H1 (cell line): ENCODE measurements around the gene GTF2E1.

Experiments used
- BCL11A ChIP-seq, 2 experiments: IDR thresholded peaks; one replicate each; pipeline ENCODE4 v1.6.1; 2011; ENCODE audit warnings: low read depth in 2 of 2, low read length in 2 of 2, mild to moderate bottlenecking in 2 of 2
- CHD1 ChIP-seq: IDR thresholded peaks from 2 replicates; pipeline ENCODE4 v1.6.1; 2012; ENCODE audit warnings: low read depth, low read length, improper control_type of control experiment
- CTCF ChIP-seq, 3 experiments: IDR thresholded peaks; 1 replicate in 2 of 3; 2 replicates in 1 of 3; pipeline versions ENCODE4 v1.5.1 to v1.6.1; 2011; ENCODE audit warnings: low read length in 3 of 3, mild to moderate bottlenecking in 3 of 3, inconsistent platforms in 2 of 3, low read depth in 1 of 3, moderate library complexity in 1 of 3; ENCODE audit not compliant: insufficient read depth in 1 of 3; ENCODE audit errors: control extremely low read depth in 1 of 3
- EP300 ChIP-seq, 2 experiments: IDR thresholded peaks; 1 replicate in 1 of 2; 2 replicates in 1 of 2; pipeline ENCODE4 v1.6.1; 2011 to 2012; ENCODE audit warnings: low read depth in 2 of 2, low read length in 2 of 2, mild to moderate bottlenecking in 2 of 2, borderline replicate concordance in 1 of 2, inconsistent platforms in 1 of 2, moderate library complexity in 1 of 2
- EZH2 ChIP-seq: fragments of 200-600 bp; sonication (generic); IDR thresholded peaks from 2 replicates; pipeline ENCODE4 v1.7.1; 2012; ENCODE audit warnings: low read depth, mild to moderate bottlenecking, moderate library complexity, low read length, inconsistent platforms; ENCODE audit not compliant: severe bottlenecking
- JUND ChIP-seq: IDR thresholded peaks from 2 replicates; pipeline ENCODE4 v1.6.1; 2011; ENCODE audit warnings: mild to moderate bottlenecking, improper control_type of control experiment, low read length
- MAX ChIP-seq: IDR thresholded peaks from 2 replicates; pipeline ENCODE4 v1.6.1; 2012; ENCODE audit warnings: inconsistent platforms
- POLR2A ChIP-seq, 2 experiments: IDR thresholded peaks; 1 replicate in 1 of 2; 2 replicates in 1 of 2; pipeline ENCODE4 v1.6.1; 2011; ENCODE audit warnings: low read depth in 2 of 2, low read length in 2 of 2, mild to moderate bottlenecking in 2 of 2; ENCODE audit errors: control extremely low read depth in 1 of 2
- RAD21 ChIP-seq, 2 experiments: IDR thresholded peaks in 1 of 2; conservative IDR thresholded peaks in 1 of 2; 2 replicates each; pipeline ENCODE4 v1.6.1; 2011; ENCODE audit warnings: low read depth in 2 of 2, low read length in 2 of 2, improper control_type of control experiment in 1 of 2, inconsistent platforms in 1 of 2, mild to moderate bottlenecking in 1 of 2, moderate library complexity in 1 of 2
- TBP ChIP-seq: IDR thresholded peaks from 2 replicates; pipeline ENCODE4 v1.6.1; 2011; ENCODE audit warnings: low read depth, low read length, improper control_type of control experiment
- TCF12 ChIP-seq: IDR thresholded peaks from 2 replicates; pipeline ENCODE4 v1.6.1; 2011; ENCODE audit warnings: low read depth, mild to moderate bottlenecking, low read length

GRCh38 chr3:120795959-120796358, 53.4 kb downstream of the GTF2E1 start:
- no peak for TF ChIP-seq EZH2
- no peak for TF ChIP-seq TBP
- TF ChIP-seq CTCF (IDR thresholded peaks at IDR 0.05; ENCODE audit: control extremely low read depth in 1 of 3, insufficient read depth in 1 of 3, low read depth in 1 of 3, low read length in 3 of 3): no peak
- TF ChIP-seq JUND: no peak
- TF ChIP-seq RAD21 (IDR thresholded peaks at IDR 0.05 in 1 of 2, conservative IDR thresholded peaks at IDR 0.05 in 1 of 2; ENCODE audit: low read depth in 2 of 2, low read length in 2 of 2): no peak
- TF ChIP-seq POLR2A (IDR thresholded peaks at IDR 0.05; ENCODE audit: control extremely low read depth in 1 of 2, low read depth in 2 of 2, low read length in 2 of 2): no peak
- TF ChIP-seq BCL11A (IDR thresholded peaks at IDR 0.05; ENCODE audit: low read depth in 2 of 2, low read length in 2 of 2): no peak
- no peak for TF ChIP-seq TCF12
- TF ChIP-seq MAX: no peak
- no peak for TF ChIP-seq EP300 (IDR thresholded peaks at IDR 0.05; ENCODE audit: borderline replicate concordance in 1 of 2, low read depth in 2 of 2, low read length in 2 of 2)
- TF ChIP-seq CHD1: no peak
